DOHH2 (cell line): ENCODE data around the gene ALG11.

Source experiments
- EZH2phosphoT487 ChIP-seq: fragments of 200-600 bp; sonication (generic); IDR thresholded peaks from 2 replicates; pipeline ENCODE4 v1.6.1; 2017; ENCODE audit warnings: borderline replicate concordance, mild to moderate bottlenecking, antibody characterized with exemption, low read length, moderate library complexity, mixed read lengths
- TF ChIP-seq, protein P1 (sequence below): fragments of 200-600 bp; sonication (generic); IDR thresholded peaks from one replicate; pipeline ENCODE4 v1.5.1; 2014; ENCODE audit warnings: antibody characterized with exemption, mild to moderate bottlenecking, low read depth, low read length; ENCODE audit not compliant: poor library complexity, severe bottlenecking

DNA sequence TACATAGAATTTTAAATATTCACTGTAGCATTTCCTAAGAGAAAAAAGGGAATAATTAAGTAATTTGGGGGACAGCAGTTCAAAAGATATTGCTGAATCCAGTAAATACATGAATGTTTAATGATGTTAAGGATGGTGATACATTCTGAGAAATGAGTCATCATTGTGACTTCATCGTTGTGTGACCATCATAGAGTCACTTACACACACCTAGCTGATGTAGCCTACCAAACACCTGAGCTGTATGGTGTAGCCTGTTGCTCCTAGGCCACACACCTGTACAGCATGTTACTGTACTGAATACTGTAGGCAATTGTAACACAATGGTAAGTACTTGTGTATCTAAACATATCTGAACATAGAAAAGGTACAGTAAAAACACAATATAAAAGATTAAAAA lies 35.8 kb upstream of the ALG11 start:
- TF ChIP-seq, protein P1, sequence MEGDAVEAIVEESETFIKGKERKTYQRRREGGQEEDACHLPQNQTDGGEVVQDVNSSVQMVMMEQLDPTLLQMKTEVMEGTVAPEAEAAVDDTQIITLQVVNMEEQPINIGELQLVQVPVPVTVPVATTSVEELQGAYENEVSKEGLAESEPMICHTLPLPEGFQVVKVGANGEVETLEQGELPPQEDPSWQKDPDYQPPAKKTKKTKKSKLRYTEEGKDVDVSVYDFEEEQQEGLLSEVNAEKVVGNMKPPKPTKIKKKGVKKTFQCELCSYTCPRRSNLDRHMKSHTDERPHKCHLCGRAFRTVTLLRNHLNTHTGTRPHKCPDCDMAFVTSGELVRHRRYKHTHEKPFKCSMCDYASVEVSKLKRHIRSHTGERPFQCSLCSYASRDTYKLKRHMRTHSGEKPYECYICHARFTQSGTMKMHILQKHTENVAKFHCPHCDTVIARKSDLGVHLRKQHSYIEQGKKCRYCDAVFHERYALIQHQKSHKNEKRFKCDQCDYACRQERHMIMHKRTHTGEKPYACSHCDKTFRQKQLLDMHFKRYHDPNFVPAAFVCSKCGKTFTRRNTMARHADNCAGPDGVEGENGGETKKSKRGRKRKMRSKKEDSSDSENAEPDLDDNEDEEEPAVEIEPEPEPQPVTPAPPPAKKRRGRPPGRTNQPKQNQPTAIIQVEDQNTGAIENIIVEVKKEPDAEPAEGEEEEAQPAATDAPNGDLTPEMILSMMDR = no peak
- TF ChIP-seq EZH2phosphoT487 = no peak
